DND-41 (cell line): Measurements from ENCODE around the gene COBL.

Experiments used
- CTCF ChIP-seq: IDR thresholded peaks from 2 replicates; pipeline ENCODE4 v1.5.1; 2012; ENCODE audit warnings: borderline replicate concordance, low read length, moderate library complexity, mild to moderate bottlenecking; ENCODE audit not compliant: poor library complexity, severe bottlenecking; ENCODE audit errors: extremely low read depth
- EZH2 ChIP-seq: IDR thresholded peaks from 3 replicates; pipeline ENCODE4 v1.6.1; 2012; ENCODE audit warnings: borderline replicate concordance, low read depth, mild to moderate bottlenecking, moderate library complexity, low read length, inconsistent platforms; ENCODE audit not compliant: severe bottlenecking

DNA sequence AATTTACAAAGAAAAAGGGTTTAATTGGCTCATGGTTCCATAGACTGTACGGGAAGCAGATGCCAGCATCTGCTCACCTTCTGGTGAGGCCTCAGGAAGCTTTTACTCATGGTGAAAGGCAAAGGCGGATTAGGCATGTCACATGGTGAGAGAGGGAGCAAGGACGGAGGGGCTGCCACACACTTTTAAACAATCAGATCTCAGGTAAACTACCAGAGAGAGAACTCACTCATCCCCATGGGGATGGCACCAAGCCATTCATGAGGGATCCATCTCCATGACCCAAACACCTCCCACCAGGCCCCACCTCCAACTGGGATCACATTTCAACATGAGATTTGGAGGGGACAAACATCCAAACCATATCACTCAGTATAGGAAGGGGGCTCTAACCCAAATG lies 183.9 kb downstream of the COBL start:
- no peak for TF ChIP-seq CTCF
- TF ChIP-seq EZH2, result no peak
